ENCODE results near the gene FBLN1. TPM values are rescaled to one million over a fixed set of nuclear protein-coding genes. Genes with fewer than 3 reads are reported as not detected.
A peak's percentile ranks its signal among the peaks of the same experiment; 100 is the strongest.
"Not testable (repeated sequence)": the region's sequence is repeated elsewhere in the genome, so short reads cannot be mapped to it uniquely, and the experiment has no call there.

Gene FBLN1
- total RNA-seq, 2 experiments from 2014 or later, result not detected

DNA sequence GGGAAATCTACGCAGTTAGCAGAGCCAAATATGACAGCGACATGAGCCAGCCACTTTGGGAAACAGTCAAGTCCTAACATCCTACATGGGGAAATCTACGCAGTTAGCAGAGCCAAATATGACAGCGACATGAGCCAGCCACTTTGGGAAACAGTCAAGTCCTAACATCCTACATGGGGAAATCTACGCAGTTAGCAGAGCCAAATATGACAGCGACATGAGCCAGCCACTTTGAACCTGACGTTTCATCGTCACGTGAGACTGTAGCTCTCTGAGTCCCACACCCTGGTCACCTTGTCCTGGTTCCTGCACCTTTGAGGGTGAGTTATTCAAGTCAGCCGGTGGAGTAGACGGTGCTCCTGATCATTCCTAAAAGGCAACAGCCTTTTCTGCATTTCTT, 105.4 kb downstream of the FBLN1 start:
- H3K9me3 Mint-ChIP-seq; DNase-seq; H3K27ac Mint-ChIP-seq; H3K36me3 Mint-ChIP-seq (ENCODE audit: low read depth); H3K27me3 Mint-ChIP-seq; POLR2A ChIA-PET; H3K4me3 Mint-ChIP-seq; CTCF ChIA-PET: not testable (repeated sequence)
- H3K4me1 Mint-ChIP-seq, result peaks cover 41% of the 10 kb centered on the region

DNA sequence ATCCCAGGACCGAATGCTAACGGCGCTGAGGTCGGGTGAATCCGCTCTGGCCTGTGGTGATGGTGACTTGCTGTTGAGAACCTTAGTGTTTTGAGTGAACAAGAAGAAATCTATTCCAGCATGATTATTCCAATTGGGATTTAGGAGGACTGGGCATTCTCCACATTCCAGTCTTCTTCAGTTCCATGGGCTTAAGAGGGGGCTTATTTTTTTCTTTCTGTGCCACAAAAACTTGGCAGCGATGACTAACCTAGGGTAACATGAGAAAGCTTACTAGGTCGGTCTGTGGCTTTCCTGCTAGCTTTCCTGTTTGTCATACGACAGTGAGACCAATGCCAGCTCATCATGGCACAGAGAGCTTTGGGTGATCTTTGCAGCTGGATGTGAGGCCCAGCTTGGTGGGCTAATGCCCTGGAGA, 106.1 kb downstream of the FBLN1 start:
- Mint-ChIP-seq H3K4me3 (no peak overlapping the region), H3K27me3 (peaks cover 5% of the 10 kb centered on the region), H3K36me3 (ENCODE audit: low read depth) (no peaks in the 10 kb centered on the region), H3K27ac (peak overlapping the region; percentile 93), H3K9me3 (no peaks in the 10 kb centered on the region), H3K4me1 (peaks cover 45% of the 10 kb centered on the region)
- peak; percentile 61 for DNase-seq
- ChIA-PET CTCF (interaction anchor here (0.6 to 0.7 kb wide), 2 partner anchors 35 to 36 kb away, joined by 3 read pairs; no protein-coding TSS in a partner anchor), POLR2A (interaction anchor here (0.6 kb wide), 2 partner anchors 31 to 273 kb away, joined by 3 read pairs; no protein-coding TSS in a partner anchor)

DNA sequence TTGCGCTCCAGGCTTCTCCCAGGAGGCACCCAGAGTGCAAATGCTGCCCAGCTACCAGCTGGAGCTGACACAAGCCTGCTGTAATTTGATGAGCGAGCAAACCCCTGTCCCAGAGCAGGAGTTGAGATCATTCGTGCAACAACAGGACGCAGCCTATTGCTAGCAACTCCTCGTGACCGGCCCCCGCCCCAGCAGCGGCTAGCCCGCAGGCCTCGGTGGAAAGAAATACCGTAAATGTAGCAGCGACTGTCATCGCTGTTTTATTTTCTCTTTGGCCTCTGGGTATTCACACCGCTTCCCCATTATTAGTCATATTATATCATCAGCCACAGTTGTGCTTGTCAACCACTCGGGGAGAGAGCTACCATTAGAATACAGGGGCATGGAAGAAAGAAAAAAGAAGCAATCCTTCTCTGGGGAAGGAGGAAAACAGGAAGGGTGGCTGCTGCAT, 109.8 kb downstream of the FBLN1 start:
- no peaks in the 10 kb centered on the region for H3K9me3 Mint-ChIP-seq
- peak overlapping the region; percentile 95 for H3K27ac Mint-ChIP-seq
- peaks cover 5% of the 10 kb centered on the region for H3K27me3 Mint-ChIP-seq
- no peaks in the 10 kb centered on the region for H3K36me3 Mint-ChIP-seq (ENCODE audit: low read depth)
- peaks cover 43% of the 10 kb centered on the region for H3K4me1 Mint-ChIP-seq
- ChIA-PET POLR2A (interaction anchor here (0.6 kb wide), 1 partner anchor 29 kb away, joined by 3 read pairs; no protein-coding TSS in a partner anchor), CTCF (interaction anchor here (0.7 kb wide), 1 partner anchor 56 kb away, joined by 4 read pairs; no protein-coding TSS in a partner anchor)
- DNase-seq, result peak; percentile 71
- peak overlapping the region; percentile 58 for H3K4me3 Mint-ChIP-seq

DNA sequence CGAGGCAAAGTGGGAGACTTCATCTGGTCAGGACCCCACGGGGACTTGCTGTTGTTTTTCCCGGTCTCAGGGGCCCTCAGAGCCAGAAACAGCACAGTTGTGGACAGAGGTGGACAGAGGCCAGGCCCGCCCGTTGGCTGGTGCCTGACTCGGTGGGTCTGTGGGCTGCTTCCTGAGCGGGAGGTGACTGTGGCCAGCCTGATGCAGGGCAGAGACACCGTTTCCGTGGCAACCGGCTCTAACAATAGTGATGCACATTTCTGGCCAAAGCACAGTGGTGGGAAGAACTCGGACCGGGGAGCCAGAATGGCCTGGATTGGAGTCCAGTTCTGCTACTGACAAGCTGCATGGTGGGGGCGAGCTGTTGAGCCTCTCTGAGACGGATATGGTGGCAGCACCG, 110.3 kb downstream of the FBLN1 start:
- no peak for DNase-seq
- ChIA-PET CTCF (no interaction called here), POLR2A (interaction anchor here (0.6 kb wide), 1 partner anchor 30 kb away, joined by 3 read pairs; no protein-coding TSS in a partner anchor)
- Mint-ChIP-seq H3K9me3 (no peaks in the 10 kb centered on the region), H3K36me3 (ENCODE audit: low read depth) (no peaks in the 10 kb centered on the region), H3K27me3 (peaks cover 7% of the 10 kb centered on the region), H3K27ac (peak overlapping the region; percentile 95), H3K4me1 (peaks cover 46% of the 10 kb centered on the region), H3K4me3 (peak overlapping the region; percentile 58)

DNA sequence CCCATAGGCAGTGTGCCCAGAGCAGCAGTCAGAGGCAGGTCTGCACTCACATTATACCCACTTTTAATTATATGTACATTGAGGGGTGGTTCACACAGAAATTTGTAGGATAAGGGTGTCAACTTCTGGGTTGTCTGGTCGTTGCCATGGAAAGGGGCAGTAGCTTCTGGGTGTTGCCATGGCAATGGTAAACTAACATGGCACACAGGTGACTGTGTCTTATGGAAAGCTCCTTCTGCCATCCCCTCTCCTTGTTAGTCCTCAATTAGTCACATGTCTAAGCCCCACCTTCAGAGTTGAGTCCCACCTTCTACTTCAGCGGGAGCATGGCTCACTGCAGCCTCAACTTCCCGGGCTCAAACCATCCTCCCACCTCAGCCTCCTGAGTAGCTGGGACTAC, 112.7 kb downstream of the FBLN1 start:
- ChIA-PET CTCF (interaction anchor here (1.9 kb wide), 1 partner anchor 30 kb away, joined by 7 read pairs; no protein-coding TSS in a partner anchor), POLR2A (no interaction called here)
- no peak for DNase-seq
- peaks cover 7% of the 10 kb centered on the region for H3K27me3 Mint-ChIP-seq
- peaks cover 3% of the 10 kb centered on the region for H3K9me3 Mint-ChIP-seq
- no peaks in the 10 kb centered on the region for H3K36me3 Mint-ChIP-seq (ENCODE audit: low read depth)
- no peak overlapping the region for H3K27ac Mint-ChIP-seq
- H3K4me3 Mint-ChIP-seq, result no peak overlapping the region
- peaks cover 35% of the 10 kb centered on the region for H3K4me1 Mint-ChIP-seq

DNA sequence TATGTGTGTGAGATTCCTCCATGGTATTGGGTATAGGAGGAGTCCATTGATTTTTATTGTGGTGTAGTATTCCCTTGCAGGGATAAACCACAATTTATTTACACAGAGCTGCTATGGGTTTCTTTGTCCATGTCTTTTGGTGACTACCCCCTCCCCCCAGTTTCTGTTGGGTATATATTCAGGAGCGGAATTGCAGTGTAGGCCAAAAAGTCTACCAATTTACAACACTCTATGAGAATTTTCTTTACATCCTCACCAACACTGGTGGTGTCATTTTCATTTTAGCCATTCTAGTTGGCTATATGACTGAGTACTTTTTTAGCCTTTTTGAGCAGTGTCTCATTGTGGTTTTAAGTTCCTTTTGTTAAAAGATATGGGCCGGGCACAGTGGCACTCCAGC, 113.7 kb downstream of the FBLN1 start:
- ChIA-PET CTCF (interaction anchor here (1.9 kb wide), 1 partner anchor 29 kb away, joined by 7 read pairs; no protein-coding TSS in a partner anchor), POLR2A (no interaction called here)
- no peaks in the 10 kb centered on the region for H3K36me3 Mint-ChIP-seq (ENCODE audit: low read depth)
- no peak overlapping the region for H3K27ac Mint-ChIP-seq
- DNase-seq, result no peak
- H3K4me1 Mint-ChIP-seq, result peaks cover 32% of the 10 kb centered on the region
- no peak overlapping the region for H3K4me3 Mint-ChIP-seq
- H3K27me3 Mint-ChIP-seq, result peaks cover 11% of the 10 kb centered on the region
- H3K9me3 Mint-ChIP-seq, result peaks cover 3% of the 10 kb centered on the region

DNA sequence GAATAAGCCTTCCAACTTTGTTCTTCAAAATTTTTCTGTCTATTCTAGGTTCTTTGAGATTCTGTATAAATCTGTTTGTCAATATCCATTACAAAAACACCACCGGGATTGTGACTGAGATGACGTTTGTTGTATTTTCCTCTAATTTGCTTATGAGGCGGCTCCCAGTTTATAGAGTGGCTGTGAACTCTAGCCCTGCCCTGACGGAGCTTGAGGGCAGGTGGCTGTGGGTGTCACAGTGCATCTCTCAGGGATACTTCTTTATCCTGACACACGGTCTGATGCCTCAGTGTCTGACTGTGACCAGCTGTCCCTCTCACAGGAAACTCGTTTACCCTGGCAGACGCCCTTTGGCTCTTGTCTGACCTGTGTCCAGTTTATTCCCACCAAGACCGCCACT, 115.3 kb downstream of the FBLN1 start:
- Mint-ChIP-seq H3K36me3 (ENCODE audit: low read depth) (no peaks in the 10 kb centered on the region), H3K27me3 (peaks cover 11% of the 10 kb centered on the region), H3K4me1 (peaks cover 22% of the 10 kb centered on the region), H3K9me3 (peaks cover 3% of the 10 kb centered on the region), H3K27ac (no peak overlapping the region), H3K4me3 (no peak overlapping the region)
- CTCF ChIA-PET, result no interaction called here
- POLR2A ChIA-PET, result no interaction called here
- DNase-seq, result no peak

DNA sequence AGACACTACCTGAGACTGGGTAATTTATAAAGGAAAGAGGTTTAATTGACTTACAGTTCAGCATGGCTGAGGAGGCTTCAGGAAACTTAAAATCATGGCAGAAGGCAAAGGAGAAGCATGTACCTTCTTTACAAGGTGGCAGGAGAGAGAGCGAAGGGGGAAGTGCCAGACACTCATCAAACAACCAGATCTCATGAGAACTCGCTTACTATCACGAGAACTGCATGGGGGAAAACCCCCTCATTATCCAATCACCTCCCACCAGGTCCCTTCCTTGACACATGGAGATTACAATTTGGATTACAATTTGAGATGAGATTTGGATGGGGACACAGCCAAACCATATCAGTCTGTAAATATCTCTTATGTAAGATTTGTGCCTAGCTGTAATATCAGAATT, 118.0 kb downstream of the FBLN1 start:
- H3K27me3 Mint-ChIP-seq, result peaks cover 15% of the 10 kb centered on the region
- no peak overlapping the region for H3K27ac Mint-ChIP-seq
- H3K4me1 Mint-ChIP-seq, result peaks cover 13% of the 10 kb centered on the region
- DNase-seq, result no peak
- POLR2A ChIA-PET, result no interaction called here
- CTCF ChIA-PET, result no interaction called here
- no peaks in the 10 kb centered on the region for H3K36me3 Mint-ChIP-seq (ENCODE audit: low read depth)
- H3K4me3 Mint-ChIP-seq, result no peak overlapping the region
- peaks cover 3% of the 10 kb centered on the region for H3K9me3 Mint-ChIP-seq

DNA sequence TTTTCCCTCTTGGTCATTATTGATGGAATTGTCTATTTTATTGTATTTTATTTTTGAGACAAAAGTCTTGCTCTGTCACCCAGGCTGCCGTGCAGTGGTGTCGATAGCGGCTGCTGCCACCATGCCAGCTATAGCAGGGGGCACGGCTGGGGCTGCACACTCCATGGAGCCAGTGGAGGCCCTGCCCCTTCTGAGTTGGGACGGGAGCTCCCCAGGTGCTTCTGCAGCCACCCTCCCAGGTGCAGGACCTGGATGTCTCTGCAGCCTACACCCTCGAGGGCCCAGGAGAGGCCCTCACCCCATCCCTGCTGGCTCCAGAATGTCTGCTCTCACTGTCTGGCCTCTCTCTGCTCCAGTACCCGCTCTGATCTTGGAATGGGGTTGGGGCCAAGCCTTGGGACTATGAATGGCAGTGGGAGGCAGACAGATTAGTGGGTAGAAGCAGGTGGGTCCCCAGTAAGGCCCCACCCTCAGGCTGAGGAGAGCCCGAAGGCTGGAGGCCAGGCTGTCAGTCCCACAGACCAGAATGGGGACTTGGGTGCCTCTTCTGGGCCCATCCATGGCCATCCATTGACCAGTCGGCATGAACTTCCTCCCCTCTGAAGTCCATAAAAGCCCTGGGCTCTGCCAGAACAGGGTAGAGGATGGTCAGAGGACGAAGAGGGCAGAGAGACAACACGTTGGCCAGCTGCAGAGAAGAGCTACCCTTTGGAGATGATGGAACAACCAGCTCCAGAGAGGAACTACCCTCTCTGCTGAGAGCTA, 119.3 kb downstream of the FBLN1 start:
- H3K27ac Mint-ChIP-seq, result no peak overlapping the region
- H3K27me3 Mint-ChIP-seq, result peaks cover 10% of the 10 kb centered on the region
- peaks cover 3% of the 10 kb centered on the region for H3K9me3 Mint-ChIP-seq
- no peak for DNase-seq
- H3K4me3 Mint-ChIP-seq, result no peak overlapping the region
- H3K4me1 Mint-ChIP-seq, result peaks cover 13% of the 10 kb centered on the region
- ChIA-PET POLR2A (no interaction called here), CTCF (no interaction called here)
- H3K36me3 Mint-ChIP-seq (ENCODE audit: low read depth), result no peaks in the 10 kb centered on the region

DNA sequence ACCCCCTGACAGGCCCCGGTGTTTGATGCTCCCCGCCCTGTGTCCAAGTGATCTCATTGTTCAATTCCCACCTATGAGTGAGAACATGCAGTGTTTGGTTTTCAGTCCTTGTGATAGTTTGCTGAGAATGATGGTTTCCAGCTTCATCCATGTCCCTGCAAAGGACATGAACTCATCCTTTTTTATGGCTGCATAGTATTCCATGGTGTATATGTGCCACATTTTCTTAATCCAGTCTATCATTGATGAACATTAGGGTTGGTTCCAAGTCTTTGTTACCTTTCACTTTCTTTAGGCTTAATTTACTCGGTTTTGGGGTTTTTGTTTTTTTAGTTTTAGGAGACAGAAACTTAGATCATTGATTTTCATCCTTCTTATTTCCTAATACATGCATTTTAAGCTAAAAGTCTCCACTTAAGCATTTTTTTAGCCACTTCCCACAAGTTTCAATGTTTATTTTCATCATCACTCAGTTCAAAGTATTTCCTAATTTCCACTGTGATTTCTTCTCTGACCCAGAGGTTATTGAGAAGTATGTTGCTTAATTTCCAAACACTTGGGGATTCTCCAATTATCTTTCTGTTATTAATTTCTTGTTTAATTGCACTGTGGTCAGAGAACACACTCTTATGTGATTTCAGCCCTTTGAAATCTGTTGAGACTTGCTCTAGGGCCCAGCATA, 120.9 kb downstream of the FBLN1 start:
- POLR2A ChIA-PET; H3K27ac Mint-ChIP-seq; H3K4me3 Mint-ChIP-seq; H3K9me3 Mint-ChIP-seq; DNase-seq; CTCF ChIA-PET; H3K4me1 Mint-ChIP-seq; H3K27me3 Mint-ChIP-seq; H3K36me3 Mint-ChIP-seq (ENCODE audit: low read depth): not testable (repeated sequence)

DNA sequence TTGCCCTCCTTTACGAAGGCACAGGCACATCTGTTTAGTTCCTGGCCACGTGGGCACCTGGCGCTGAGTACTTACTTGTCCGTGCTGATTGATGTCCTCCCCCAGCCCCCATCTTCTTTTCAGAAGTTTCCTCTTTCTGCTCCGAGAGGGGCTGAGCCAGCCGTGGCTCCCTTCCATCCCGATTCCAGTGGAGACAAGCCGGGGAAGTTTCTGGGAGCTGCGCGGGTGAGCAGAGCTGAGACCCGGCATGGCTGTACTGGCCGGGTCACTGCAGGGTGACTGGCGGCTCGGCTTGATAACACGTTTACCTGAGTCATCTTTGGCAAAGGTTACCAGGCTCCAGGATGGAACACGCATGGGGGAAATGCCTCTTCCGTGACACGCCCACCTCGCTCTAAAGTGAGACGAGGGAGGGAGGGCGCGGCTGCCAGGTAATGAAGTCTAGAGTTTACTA, 123.5 kb downstream of the FBLN1 start:
- H3K27ac Mint-ChIP-seq, result no peak overlapping the region
- ChIA-PET CTCF (no interaction called here), POLR2A (no interaction called here)
- H3K9me3 Mint-ChIP-seq, result no peaks in the 10 kb centered on the region
- peaks cover 21% of the 10 kb centered on the region for H3K27me3 Mint-ChIP-seq
- peaks cover 13% of the 10 kb centered on the region for H3K4me1 Mint-ChIP-seq
- H3K36me3 Mint-ChIP-seq (ENCODE audit: low read depth), result no peaks in the 10 kb centered on the region
- H3K4me3 Mint-ChIP-seq, result no peak overlapping the region
- DNase-seq, result no peak

DNA sequence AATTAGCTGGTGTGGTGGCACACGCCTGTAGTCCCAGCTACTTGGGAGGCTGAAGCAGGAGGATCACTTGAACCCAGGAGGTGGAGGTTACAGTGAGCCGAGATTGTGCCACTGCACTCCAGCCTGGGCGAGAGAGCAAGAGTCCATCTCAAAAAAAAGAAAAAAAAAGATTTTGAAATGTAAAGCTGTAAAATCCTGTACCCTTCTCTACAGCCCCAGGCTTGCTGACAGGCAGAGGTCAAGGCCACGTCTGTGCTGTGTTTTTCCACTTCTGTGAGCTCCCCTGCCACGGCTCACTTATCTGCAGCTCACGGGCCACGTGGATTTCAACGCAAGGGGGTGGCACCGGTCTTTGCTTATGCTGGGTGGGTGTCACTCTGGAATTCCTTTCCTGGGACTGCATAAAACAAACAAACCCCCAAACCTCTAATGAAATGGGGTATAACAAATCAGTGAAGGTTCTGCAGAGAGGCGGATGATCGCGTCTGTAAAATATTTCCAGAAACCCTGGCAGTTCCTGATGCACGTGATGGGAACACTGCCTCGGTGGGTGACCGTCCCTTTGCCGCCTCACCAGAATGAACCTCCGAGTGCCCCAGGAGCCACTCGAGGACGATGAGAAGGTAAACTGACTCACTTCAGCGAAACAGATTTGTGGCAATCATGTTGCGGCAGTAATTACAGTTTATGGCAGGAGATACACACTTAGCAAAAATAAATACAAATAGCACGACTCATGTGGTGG, 125.0 kb downstream of the FBLN1 start:
- no peaks in the 10 kb centered on the region for H3K36me3 Mint-ChIP-seq (ENCODE audit: low read depth)
- CTCF ChIA-PET, result interaction anchor here (0.7 kb wide), 1 partner anchor 352 kb away, joined by 4 read pairs; no protein-coding TSS in a partner anchor
- no peaks in the 10 kb centered on the region for H3K9me3 Mint-ChIP-seq
- DNase-seq, result no peak
- POLR2A ChIA-PET, result no interaction called here
- no peak overlapping the region for H3K4me3 Mint-ChIP-seq
- peaks cover 35% of the 10 kb centered on the region for H3K27me3 Mint-ChIP-seq
- no peak overlapping the region for H3K27ac Mint-ChIP-seq
- H3K4me1 Mint-ChIP-seq, result peaks cover 13% of the 10 kb centered on the region

DNA sequence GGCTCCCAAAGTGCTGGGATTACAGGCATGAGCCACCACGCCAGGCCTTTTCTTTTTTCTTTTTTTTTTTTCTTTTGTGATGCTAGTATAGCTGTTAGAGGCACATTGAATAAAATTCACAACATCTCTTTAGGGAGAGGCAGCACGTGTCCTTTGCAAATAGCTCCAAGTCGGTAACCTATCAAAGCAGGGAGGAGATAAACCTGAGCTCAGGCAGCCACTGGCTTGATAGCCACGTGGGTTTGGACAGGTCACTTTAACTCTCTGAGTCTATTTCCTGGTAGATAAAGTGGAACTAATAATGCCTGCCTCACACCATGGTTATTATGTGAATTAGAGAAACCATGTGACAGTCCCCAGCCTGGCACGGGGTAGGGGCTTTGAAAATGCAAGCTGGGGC, 125.8 kb downstream of the FBLN1 start:
- H3K27ac Mint-ChIP-seq, result no peak overlapping the region
- ChIA-PET POLR2A (no interaction called here), CTCF (interaction anchor here (0.7 to 1.5 kb wide), 3 partner anchors 13 to 352 kb away, joined by 3 to 4 read pairs (median 3); no protein-coding TSS in a partner anchor)
- H3K27me3 Mint-ChIP-seq, result peaks cover 41% of the 10 kb centered on the region
- no peaks in the 10 kb centered on the region for H3K36me3 Mint-ChIP-seq (ENCODE audit: low read depth)
- H3K9me3 Mint-ChIP-seq, result no peaks in the 10 kb centered on the region
- no peak overlapping the region for H3K4me3 Mint-ChIP-seq
- no peak for DNase-seq
- peaks cover 13% of the 10 kb centered on the region for H3K4me1 Mint-ChIP-seq
